Testis (tissue), 3 donors: Measurements from ENCODE around the gene SPSB1. TPM values are rescaled to one million over a fixed set of nuclear protein-coding genes. Genes with fewer than 3 reads are reported as not detected.

Source experiments
- DNase-seq: peaks from one replicate; pipeline ENCODE4 v3.0.0-alpha.2; 2019
- H3K27ac ChIP-seq, 2 donors: fragments of 200-600 bp; sonication (generic); one replicate each; pipeline ENCODE4 v1.5.1; 2019
- H3K27me3 ChIP-seq: fragments of 200-600 bp; sonication (generic); one replicate; pipeline ENCODE4 v1.5.1; 2019
- H3K36me3 ChIP-seq: fragments of 200-600 bp; sonication (generic); one replicate; pipeline ENCODE4 v1.5.1; 2017; ENCODE audit warnings: low read depth; ENCODE audit errors: missing control alignments
- H3K4me1 ChIP-seq: fragments of 200-600 bp; sonication (generic); one replicate; pipeline ENCODE4 v1.5.1; 2019
- H3K4me3 ChIP-seq, 2 donors: fragments of 200-600 bp; sonication (generic); one replicate each; pipeline ENCODE4 v1.5.1; 2017 to 2019
- H3K9me3 ChIP-seq: fragments of 200-600 bp; sonication (generic); one replicate; pipeline ENCODE4 v1.5.1; 2017
- POLR2A ChIP-seq: fragments of 450-650 bp; IDR thresholded peaks from one replicate; pipeline ENCODE4 v1.6.1; 2017; ENCODE audit warnings: antibody characterized with exemption, mild to moderate bottlenecking, moderate library complexity
- WGBS, 2 donors: methylation state at CpG; one replicate each; pipeline ENCODE4 v1.1.5; 2018; 5-methylcytosine and 5-hydroxymethylcytosine counted together
- intact Hi-C: fragments of 100-400 bp; cut with DNase I; formaldehyde crosslinking; loops from one replicate; pipeline ENCODE4 v1.15.1; 2023; ENCODE audit warnings: low total_unique reads
- polyA plus RNA-seq: library from polyadenylated mRNA; stranded (reverse); fragments of 350-450 nt; fragmentation: Illumina TruSeq; extraction: RNeasy Lipid Tissue Mini Kit (QIAGEN cat#74804); gene quantifications from one replicate; pipeline ENCODE4 v1.2.3, GENCODE V29; 2014; ENCODE audit warnings: low read depth, low replicate concordance; ENCODE audit not compliant: insufficient read depth
- total RNA-seq, 2 donors: library from RNA; depleted of rRNA; stranded (reverse); fragments of >200 nt; gene quantifications; one replicate each; pipeline ENCODE4 v1.2.3, GENCODE V29; 2016
- TF ChIP-seq, protein P1 (sequence below), 3 experiments: fragments of 450-650 bp in 2 of 3; fragments of 200-600 bp in 1 of 3; sonication (generic) in 1 of 3; IDR thresholded peaks; one replicate each; pipeline ENCODE4 v1.5.1; 2016 to 2019; ENCODE audit warnings: antibody characterized with exemption in 3 of 3, mild to moderate bottlenecking in 2 of 3, moderate library complexity in 1 of 3

The SPSB1 gene
- total and polyA plus RNA-seq, 3 donors from 2014 or later = 19.8 to 37.9 (median 30.0) TPM

- intact Hi-C loops = no loop called here
- Histone ChIP-seq H3K27ac (no peak overlapping the region), H3K4me3 (no peak overlapping the region), H3K27me3 (no peaks in the 10 kb centered on the region), H3K9me3 (no peaks in the 10 kb centered on the region), H3K36me3 (no peaks in the 10 kb centered on the region), H3K4me1 (peaks cover 25% of the 10 kb centered on the region)
- WGBS, 2 donors = 67 to 74% methylated on average over 5 of the region's 5 CpGs
- DNase-seq = no peak
- no peak for TF ChIP-seq POLR2A
- TF ChIP-seq, protein P1, sequence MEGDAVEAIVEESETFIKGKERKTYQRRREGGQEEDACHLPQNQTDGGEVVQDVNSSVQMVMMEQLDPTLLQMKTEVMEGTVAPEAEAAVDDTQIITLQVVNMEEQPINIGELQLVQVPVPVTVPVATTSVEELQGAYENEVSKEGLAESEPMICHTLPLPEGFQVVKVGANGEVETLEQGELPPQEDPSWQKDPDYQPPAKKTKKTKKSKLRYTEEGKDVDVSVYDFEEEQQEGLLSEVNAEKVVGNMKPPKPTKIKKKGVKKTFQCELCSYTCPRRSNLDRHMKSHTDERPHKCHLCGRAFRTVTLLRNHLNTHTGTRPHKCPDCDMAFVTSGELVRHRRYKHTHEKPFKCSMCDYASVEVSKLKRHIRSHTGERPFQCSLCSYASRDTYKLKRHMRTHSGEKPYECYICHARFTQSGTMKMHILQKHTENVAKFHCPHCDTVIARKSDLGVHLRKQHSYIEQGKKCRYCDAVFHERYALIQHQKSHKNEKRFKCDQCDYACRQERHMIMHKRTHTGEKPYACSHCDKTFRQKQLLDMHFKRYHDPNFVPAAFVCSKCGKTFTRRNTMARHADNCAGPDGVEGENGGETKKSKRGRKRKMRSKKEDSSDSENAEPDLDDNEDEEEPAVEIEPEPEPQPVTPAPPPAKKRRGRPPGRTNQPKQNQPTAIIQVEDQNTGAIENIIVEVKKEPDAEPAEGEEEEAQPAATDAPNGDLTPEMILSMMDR (IDR thresholded peaks at IDR 0.05) = no peak
Observed at GRCh38 chr1:9278116-9278515, 14.6 kb upstream of the SPSB1 start.

GRCh38 chr1:9278585-9279153 is 14.0 kb upstream of the SPSB1 start:
- DNase-seq = no peak
- Histone ChIP-seq H3K27ac (no peak overlapping the region), H3K36me3 (no peaks in the 10 kb centered on the region), H3K9me3 (no peaks in the 10 kb centered on the region), H3K4me3 (no peak overlapping the region), H3K27me3 (no peaks in the 10 kb centered on the region), H3K4me1 (peaks cover 25% of the 10 kb centered on the region)
- 72 to 92% methylated on average over 10 of the region's 10 CpGs for WGBS, 2 donors
- TF ChIP-seq POLR2A = no peak
- TF ChIP-seq, protein P1 (IDR thresholded peaks at IDR 0.05) = no peak
- intact Hi-C loops = no loop called here

GRCh38 chr1:9279172-9279840 is 13.4 kb upstream of the SPSB1 start:
- 69 to 70% methylated on average over 23 of the region's 23 CpGs for WGBS, 2 donors
- no peaks in the 10 kb centered on the region for H3K9me3 ChIP-seq
- no peaks in the 10 kb centered on the region for H3K36me3 ChIP-seq
- H3K27me3 ChIP-seq = no peaks in the 10 kb centered on the region
- H3K27ac ChIP-seq = no peak overlapping the region
- intact Hi-C loops = no loop called here
- TF ChIP-seq, protein P1 (IDR thresholded peaks at IDR 0.05) = no peak
- no peak for TF ChIP-seq POLR2A
- H3K4me1 ChIP-seq = peaks cover 25% of the 10 kb centered on the region
- no peak for DNase-seq
- H3K4me3 ChIP-seq = no peak overlapping the region

DNA sequence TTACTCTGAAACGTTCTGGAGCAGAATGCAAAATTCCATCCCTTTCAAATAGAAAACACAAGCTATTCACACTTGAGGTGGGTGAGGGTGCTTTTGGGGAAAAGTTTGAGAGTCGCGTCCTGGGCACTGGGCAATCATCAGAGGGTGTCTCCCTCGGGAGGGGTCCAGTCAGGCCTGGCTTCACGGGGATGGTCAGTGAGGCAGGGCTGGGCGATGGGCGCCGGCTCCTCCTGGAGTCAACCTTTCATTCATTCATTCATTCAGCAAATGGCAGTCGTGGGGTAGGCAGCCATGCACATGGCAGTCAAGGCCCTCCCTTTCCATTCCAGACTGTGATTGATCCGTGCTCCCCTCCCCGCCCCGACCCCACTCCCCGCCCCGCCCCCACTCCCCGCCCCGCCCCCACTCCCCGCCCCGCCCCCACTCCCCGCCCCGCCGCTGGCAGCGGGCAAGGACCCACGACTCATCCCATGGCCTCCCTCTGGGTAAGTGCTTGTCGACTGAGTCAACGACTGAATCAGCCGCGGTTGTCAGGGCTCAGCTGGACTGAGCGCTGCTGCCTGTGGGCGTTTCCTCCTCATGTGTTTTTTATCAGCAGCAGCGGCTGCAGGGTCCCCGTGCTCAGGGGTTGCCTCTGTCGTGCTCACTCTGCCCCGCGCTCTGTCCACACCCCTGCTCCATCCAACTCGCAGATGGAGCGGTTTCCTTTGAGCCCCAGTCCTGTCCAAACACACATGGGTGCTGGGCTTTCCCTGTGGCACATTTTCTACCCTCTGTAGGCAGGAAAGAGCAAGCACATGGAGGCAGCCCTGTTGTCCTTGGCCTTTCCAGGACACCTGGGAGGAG is 12.5 kb upstream of the SPSB1 start:
- intact Hi-C loops = no loop called here
- H3K36me3 ChIP-seq = no peaks in the 10 kb centered on the region
- peaks cover 25% of the 10 kb centered on the region for H3K4me1 ChIP-seq
- no peaks in the 10 kb centered on the region for H3K9me3 ChIP-seq
- no peak overlapping the region for H3K27ac ChIP-seq
- H3K27me3 ChIP-seq = no peaks in the 10 kb centered on the region
- TF ChIP-seq, protein P1 (IDR thresholded peaks at IDR 0.05) = no peak
- no peak for TF ChIP-seq POLR2A
- no peak for DNase-seq
- WGBS, 2 donors = 25 to 34% methylated on average over 15 to 36 of the region's 36 CpGs
- no peak overlapping the region for H3K4me3 ChIP-seq
